Suprapubic skin (tissue), 4 donors: ENCODE data around the gene SF3A2. TPM values are rescaled to one million over a fixed set of nuclear protein-coding genes. Genes with fewer than 3 reads are reported as not detected.

Experiments
- DNase-seq, 2 donors: peaks; one replicate each; pipeline ENCODE4 v3.0.0-alpha.2; 2019; ENCODE audit warnings: low spot score in 2 of 2
- H3K27ac ChIP-seq: fragments of 200-600 bp; sonication (generic); one replicate; pipeline ENCODE4 v1.5.1; 2019
- H3K27me3 ChIP-seq: fragments of 200-600 bp; sonication (generic); one replicate; pipeline ENCODE4 v1.5.1; 2019
- H3K36me3 ChIP-seq: fragments of 200-600 bp; sonication (generic); one replicate; pipeline ENCODE4 v1.5.1; 2019
- H3K4me1 ChIP-seq: fragments of 200-600 bp; sonication (generic); one replicate; pipeline ENCODE4 v1.5.1; 2019
- H3K4me3 ChIP-seq: fragments of 200-600 bp; sonication (generic); one replicate; pipeline ENCODE4 v1.5.1; 2019; ENCODE audit warnings: mild to moderate bottlenecking
- H3K9me3 ChIP-seq: fragments of 200-600 bp; sonication (generic); one replicate; pipeline ENCODE4 v1.5.1; 2019
- EP300 ChIP-seq: sonication (generic); formaldehyde crosslinking; IDR thresholded peaks from one replicate; pipeline ENCODE4 v1.6.1; 2017; ENCODE audit warnings: antibody characterized with exemption
- POLR2A ChIP-seq, 2 donors: fragments of 450-650 bp; IDR thresholded peaks; one replicate each; pipeline ENCODE4 v1.6.1; 2017; ENCODE audit warnings: antibody characterized with exemption in 2 of 2, mild to moderate bottlenecking in 2 of 2, moderate library complexity in 2 of 2
- POLR2AphosphoS5 ChIP-seq, 3 donors: sonication (generic); formaldehyde crosslinking; IDR thresholded peaks; one replicate each; pipeline ENCODE4 v1.6.1; 2017; ENCODE audit warnings: antibody characterized with exemption in 3 of 3
- WGBS: methylation state at CpG from one replicate; pipeline ENCODE4 v1.1.5; 2018; 5-methylcytosine and 5-hydroxymethylcytosine counted together
- total RNA-seq, 4 donors: library from RNA; depleted of rRNA; stranded (reverse); fragments of >200 nt; gene quantifications; one replicate each; pipeline ENCODE4 v1.1.0, GENCODE V29; 2016
- TF ChIP-seq, protein P1 (sequence below), 2 donors: fragments of 200-600 bp in 1 of 2; fragments of 450-650 bp in 1 of 2; sonication (generic) in 1 of 2; IDR thresholded peaks; one replicate each; pipeline ENCODE4 v1.5.1; 2016 to 2019; ENCODE audit warnings: antibody characterized with exemption in 2 of 2, mild to moderate bottlenecking in 1 of 2, moderate library complexity in 1 of 2

Gene SF3A2
- total RNA-seq, 4 donors from 2014 or later: 48.0 to 103 (median 64.8) TPM

DNA sequence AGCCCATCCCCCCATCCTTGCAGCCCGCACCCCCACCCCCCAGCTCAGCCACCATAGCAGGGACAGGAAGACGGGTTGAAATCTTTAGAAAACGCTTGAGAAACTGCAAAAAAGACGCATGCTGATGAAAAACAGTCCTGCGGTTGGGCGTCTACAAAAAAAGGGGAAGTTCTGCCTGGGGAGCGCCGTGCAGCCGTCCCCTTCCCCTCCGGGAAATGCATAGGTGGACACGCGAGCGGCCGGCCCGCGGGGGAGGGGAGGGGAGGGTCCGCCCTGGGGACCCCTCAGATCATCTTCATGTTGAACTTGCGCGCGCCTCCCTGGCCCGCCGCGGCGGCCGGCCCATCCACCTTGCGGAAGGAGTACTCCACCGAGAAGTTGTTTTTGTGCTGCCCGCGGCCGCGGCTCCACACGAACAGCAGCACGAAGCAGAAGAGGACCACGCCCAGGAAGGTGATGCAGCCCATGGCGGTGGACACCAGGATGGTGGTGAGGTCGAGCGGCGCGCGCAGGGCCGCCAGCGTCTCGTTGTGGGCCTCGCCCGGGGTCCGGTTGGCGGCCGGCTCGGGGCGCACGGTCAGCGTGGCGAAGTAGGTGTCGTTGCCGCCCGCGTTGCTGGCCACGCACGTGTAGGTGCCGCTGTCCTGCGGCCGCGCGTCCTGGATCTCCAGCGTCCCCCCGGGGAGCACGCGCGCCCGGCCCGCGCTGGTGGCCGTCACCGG is 53.3 kb downstream of the SF3A2 start:
- Histone ChIP-seq H3K27me3 (peaks cover 52% of the 10 kb centered on the region), H3K4me1 (peaks cover 39% of the 10 kb centered on the region), H3K9me3 (no peaks in the 10 kb centered on the region), H3K4me3 (peak overlapping the region; percentile 49), H3K27ac (peak overlapping the region; percentile 49), H3K36me3 (peaks cover 4% of the 10 kb centered on the region)
- 2% methylated on average over 64 of the region's 74 CpGs for WGBS
- TF ChIP-seq, protein P1, sequence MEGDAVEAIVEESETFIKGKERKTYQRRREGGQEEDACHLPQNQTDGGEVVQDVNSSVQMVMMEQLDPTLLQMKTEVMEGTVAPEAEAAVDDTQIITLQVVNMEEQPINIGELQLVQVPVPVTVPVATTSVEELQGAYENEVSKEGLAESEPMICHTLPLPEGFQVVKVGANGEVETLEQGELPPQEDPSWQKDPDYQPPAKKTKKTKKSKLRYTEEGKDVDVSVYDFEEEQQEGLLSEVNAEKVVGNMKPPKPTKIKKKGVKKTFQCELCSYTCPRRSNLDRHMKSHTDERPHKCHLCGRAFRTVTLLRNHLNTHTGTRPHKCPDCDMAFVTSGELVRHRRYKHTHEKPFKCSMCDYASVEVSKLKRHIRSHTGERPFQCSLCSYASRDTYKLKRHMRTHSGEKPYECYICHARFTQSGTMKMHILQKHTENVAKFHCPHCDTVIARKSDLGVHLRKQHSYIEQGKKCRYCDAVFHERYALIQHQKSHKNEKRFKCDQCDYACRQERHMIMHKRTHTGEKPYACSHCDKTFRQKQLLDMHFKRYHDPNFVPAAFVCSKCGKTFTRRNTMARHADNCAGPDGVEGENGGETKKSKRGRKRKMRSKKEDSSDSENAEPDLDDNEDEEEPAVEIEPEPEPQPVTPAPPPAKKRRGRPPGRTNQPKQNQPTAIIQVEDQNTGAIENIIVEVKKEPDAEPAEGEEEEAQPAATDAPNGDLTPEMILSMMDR (IDR thresholded peaks at IDR 0.05): no peak
- no peak for TF ChIP-seq EP300
- DNase-seq: peak in 1 of 2 donors; percentile 74

DNA sequence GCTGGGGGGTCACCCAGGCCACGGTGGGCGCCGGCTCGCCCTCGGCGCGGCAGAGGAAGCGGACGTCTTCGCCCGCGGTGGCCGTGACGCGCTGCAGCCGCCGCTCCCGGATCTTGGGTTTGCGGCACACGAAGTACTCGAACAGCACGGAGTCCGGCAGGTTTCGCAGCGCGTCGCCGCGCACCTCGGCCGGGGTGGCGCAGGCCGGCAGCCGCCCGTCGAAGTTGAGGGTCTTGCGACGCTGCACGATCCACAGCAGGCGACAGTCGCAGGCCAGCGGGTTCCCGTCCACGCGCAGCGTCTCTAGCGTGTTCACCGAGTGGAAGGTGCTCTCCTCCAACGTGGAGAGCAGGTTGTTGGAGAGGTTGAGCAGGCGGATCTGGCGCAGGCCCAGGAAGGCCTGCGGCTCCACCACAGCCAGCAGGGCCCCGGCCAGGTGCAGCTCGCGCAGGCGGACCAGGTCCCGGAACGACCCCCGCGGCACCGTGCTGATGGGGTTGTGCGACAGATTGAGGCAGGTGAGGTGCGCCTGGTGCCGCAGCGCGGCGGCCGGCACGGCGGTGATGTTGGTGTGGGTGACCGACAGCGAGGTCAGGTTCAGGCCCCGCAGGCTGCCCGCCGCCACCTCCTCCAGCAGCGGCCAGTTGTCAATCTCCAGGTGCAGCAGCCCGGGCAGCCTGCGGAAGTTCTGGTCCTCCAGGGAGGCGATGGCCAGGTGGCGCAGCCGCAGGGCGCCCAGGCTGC is 54.0 kb downstream of the SF3A2 start:
- peaks cover 4% of the 10 kb centered on the region for H3K36me3 ChIP-seq
- H3K27ac ChIP-seq: peak overlapping the region; percentile 49
- no peaks in the 10 kb centered on the region for H3K9me3 ChIP-seq
- no peak for DNase-seq
- peak overlapping the region; percentile 49 for H3K4me3 ChIP-seq
- WGBS: 0% methylated on average over 5 of the region's 82 CpGs
- H3K4me1 ChIP-seq: peaks cover 42% of the 10 kb centered on the region
- peaks cover 52% of the 10 kb centered on the region for H3K27me3 ChIP-seq
- no peak for TF ChIP-seq POLR2A (IDR thresholded peaks at IDR 0.05)
- TF ChIP-seq, protein P1 (IDR thresholded peaks at IDR 0.05): no peak
- TF ChIP-seq POLR2AphosphoS5 (IDR thresholded peaks at IDR 0.05): no peak
- no peak for TF ChIP-seq EP300

DNA sequence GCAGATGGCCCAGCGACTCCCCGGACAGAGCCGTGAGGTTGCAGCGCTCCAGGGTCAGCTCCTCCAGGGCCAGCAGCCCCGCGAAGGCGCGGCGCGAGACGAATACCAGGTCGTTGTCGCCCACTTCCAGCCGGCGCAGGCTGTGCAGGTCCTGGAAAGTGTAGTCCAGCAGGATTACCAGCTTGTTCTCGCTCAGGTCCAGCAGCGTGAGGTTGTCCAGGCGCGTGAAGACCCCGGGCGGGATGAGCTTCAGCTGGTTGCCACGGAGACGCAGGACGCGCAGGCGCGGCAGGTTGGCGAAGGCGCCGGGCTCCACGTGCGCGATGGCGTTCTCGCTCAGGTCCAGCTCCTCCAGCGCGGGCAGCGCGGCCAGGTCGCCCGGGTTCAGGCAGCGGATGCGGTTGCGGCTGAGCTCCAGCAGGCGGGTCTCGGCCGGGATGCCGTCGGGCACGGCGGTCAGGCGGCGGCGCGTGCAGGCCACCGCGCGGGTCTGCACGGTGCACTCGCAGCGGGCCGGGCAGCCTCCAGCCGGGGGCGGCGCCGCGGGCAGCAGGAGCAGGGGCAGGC is 54.6 kb downstream of the SF3A2 start:
- 40% methylated on average over 2 of the region's 67 CpGs for WGBS
- DNase-seq: no peak
- peak overlapping the region; percentile 49 for H3K4me3 ChIP-seq
- peaks cover 4% of the 10 kb centered on the region for H3K36me3 ChIP-seq
- TF ChIP-seq EP300 (no peak), POLR2AphosphoS5 (IDR thresholded peaks at IDR 0.05) (no peak)
- H3K9me3 ChIP-seq: no peaks in the 10 kb centered on the region
- H3K4me1 ChIP-seq: peaks cover 42% of the 10 kb centered on the region
- H3K27ac ChIP-seq: no peak overlapping the region
- peaks cover 52% of the 10 kb centered on the region for H3K27me3 ChIP-seq

DNA sequence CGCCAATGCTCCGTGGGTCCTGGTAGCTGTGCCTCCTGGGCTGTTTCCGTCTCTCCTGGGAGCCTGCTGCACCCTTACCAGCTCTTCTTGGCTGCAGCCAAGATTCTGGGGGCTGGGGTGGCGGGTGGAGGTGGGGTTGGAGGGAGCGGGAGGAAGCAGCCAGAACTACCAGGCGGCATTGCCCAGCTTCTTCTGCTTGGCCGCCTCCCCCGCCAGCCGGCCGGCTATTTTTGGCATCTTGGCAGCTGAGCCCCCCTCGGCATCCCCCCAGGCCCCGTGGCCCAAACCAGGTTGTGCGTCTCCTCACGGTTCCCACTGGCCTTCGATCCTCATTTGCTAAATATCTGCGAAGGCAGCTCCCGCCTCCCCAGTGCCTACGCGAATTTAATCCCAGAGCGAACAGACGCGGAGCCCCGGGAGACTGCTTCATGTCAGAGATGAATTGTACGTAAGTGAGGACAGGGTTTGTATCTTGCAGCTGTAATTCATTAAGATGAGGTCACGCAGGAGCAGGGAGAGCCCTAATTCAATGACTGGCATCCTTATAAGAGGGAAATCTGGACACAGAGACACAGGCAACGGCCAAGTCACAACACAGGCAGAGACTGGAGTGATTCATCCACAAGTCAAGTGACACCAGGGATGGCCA is 58.2 kb downstream of the SF3A2 start:
- peak overlapping the region; percentile 6 for H3K4me3 ChIP-seq
- H3K27ac ChIP-seq: no peak overlapping the region
- no peak for DNase-seq
- H3K4me1 ChIP-seq: peaks cover 36% of the 10 kb centered on the region
- TF ChIP-seq POLR2A (IDR thresholded peaks at IDR 0.05) (no peak), EP300 (no peak), POLR2AphosphoS5 (IDR thresholded peaks at IDR 0.05) (no peak)
- TF ChIP-seq, protein P1 (IDR thresholded peaks at IDR 0.05): no peak
- WGBS: 39% methylated on average over 19 of the region's 26 CpGs
- H3K27me3 ChIP-seq: peaks cover 37% of the 10 kb centered on the region
- peaks cover 4% of the 10 kb centered on the region for H3K36me3 ChIP-seq
- H3K9me3 ChIP-seq: no peaks in the 10 kb centered on the region

DNA sequence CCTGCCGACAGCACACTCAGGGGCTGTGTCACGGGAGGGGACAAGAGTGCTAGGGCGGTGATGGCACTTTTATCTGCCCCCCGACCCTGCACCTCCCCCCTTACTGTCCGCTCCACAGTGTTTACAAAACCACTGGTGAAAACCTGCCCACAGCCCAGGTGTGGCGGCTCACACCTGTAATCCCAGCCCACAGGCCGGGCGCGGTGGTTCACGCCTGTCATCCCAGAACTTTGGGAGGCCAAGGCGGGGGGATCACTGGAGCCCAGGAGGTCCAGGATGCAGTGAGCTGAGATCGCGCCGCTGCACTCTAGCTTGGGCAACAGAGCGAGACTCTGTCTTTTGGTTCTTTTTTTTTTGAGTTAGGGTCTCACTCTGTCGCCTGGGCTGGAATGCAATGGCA is 59.5 kb downstream of the SF3A2 start:
- no peaks in the 10 kb centered on the region for H3K9me3 ChIP-seq
- 86% methylated on average over 11 of the region's 16 CpGs for WGBS

More for the DNA sequence above, 59.5 kb downstream of the SF3A2 start:
- peaks cover 30% of the 10 kb centered on the region for H3K27me3 ChIP-seq
- no peak for TF ChIP-seq POLR2A (IDR thresholded peaks at IDR 0.05)
- no peak for TF ChIP-seq POLR2AphosphoS5 (IDR thresholded peaks at IDR 0.05)
- TF ChIP-seq, protein P1 (IDR thresholded peaks at IDR 0.05): no peak
- TF ChIP-seq EP300: no peak
- H3K36me3 ChIP-seq: peaks cover 4% of the 10 kb centered on the region
- H3K4me1 ChIP-seq: peaks cover 22% of the 10 kb centered on the region
- no peak for DNase-seq
- H3K4me3 ChIP-seq: no peak overlapping the region
- no peak overlapping the region for H3K27ac ChIP-seq

Other genes starting within 250 kb of the SF3A2 start
- 100 to 1,000 TPM in 1 of 4 donors, 10 to 100 TPM in 3; 83.0 to 101 (median 90.3) TPM for gene BTBD2, start 221.1 kb upstream of the SF3A2 start, total RNA-seq
- gene MKNK2, start 185.6 kb upstream of the SF3A2 start, total RNA-seq: 100 to 1,000 TPM; 209 to 249 (median 219) TPM
- 10 to 100 TPM; 23.7 to 29.4 (median 28.1) TPM for gene MOB3A, start 140.5 kb upstream of the SF3A2 start, total RNA-seq
- 1 to 10 TPM; 2.1 to 8.1 (median 6.4) TPM for gene IZUMO4, start 139.9 kb upstream of the SF3A2 start, total RNA-seq
- gene AP3D1, start 85.3 kb upstream of the SF3A2 start, total RNA-seq: 10 to 100 TPM; 65.4 to 99.4 (median 85.4) TPM
- gene DOT1L, start 72.9 kb upstream of the SF3A2 start, total RNA-seq: 10 to 100 TPM; 21.6 to 36.8 (median 25.7) TPM
- gene PLEKHJ1, start 495 bp upstream of the SF3A2 start, total RNA-seq: 10 to 100 TPM; 36.1 to 78.0 (median 62.9) TPM
- gene AMH, start 12.5 kb downstream of the SF3A2 start, total RNA-seq: 1 to 10 TPM; 1.7 to 4.3 (median 3.0) TPM
- not detected for gene JSRP1, start 19.6 kb downstream of the SF3A2 start, total RNA-seq
- gene PEAK3, start 45.4 kb downstream of the SF3A2 start, total RNA-seq: 1 to 10 TPM in 1 of 4 donors, under 1 TPM in 1, not detected in 2; 0.55 to 1.4 TPM
- gene LINGO3, start 71.3 kb downstream of the SF3A2 start, total RNA-seq: not detected
- gene LSM7, start 91.8 kb downstream of the SF3A2 start, total RNA-seq: 100 to 1,000 TPM in 1 of 4 donors, 10 to 100 TPM in 3; 71.2 to 106 (median 87.5) TPM
- 10 to 100 TPM; 46.8 to 97.6 (median 59.6) TPM for gene SPPL2B, start 91.9 kb downstream of the SF3A2 start, total RNA-seq
- gene TMPRSS9, start 123.4 kb downstream of the SF3A2 start, total RNA-seq: not detected
- gene TIMM13, start 190.8 kb downstream of the SF3A2 start, total RNA-seq: 10 to 100 TPM; 22.1 to 48.6 (median 46.6) TPM
- gene LMNB2, start 220.1 kb downstream of the SF3A2 start, total RNA-seq: 10 to 100 TPM; 17.1 to 26.8 (median 24.7) TPM
- 100 to 1,000 TPM in 1 of 4 donors, 10 to 100 TPM in 3; 52.5 to 134 (median 68.7) TPM for gene GADD45B, start 239.3 kb downstream of the SF3A2 start, total RNA-seq